Measurements from ENCODE around the gene NACC1.

GRCh38 chr19:13155472-13156359 lies 37.7 kb downstream of the NACC1 start:
- TF ChIP-seq SP1 (IDR thresholded peaks at IDR 0.05) (no peak), FOXA1 (IDR thresholded peaks at IDR 0.05) (no peak), FOXM1 (IDR thresholded peaks at IDR 0.05; ENCODE audit: borderline replicate concordance) (no peak), PKNOX1 (IDR thresholded peaks at IDR 0.05) (no peak), ELF4 (IDR thresholded peaks at IDR 0.05) (no peak; the same call in 1 of the 2 replicates), BHLHE40 (IDR thresholded peaks at IDR 0.05; ENCODE audit: borderline replicate concordance) (no peak), FOXK2 (IDR thresholded peaks at IDR 0.05) (no peak), TARDBP (IDR thresholded peaks at IDR 0.05) (no peak), ZNF384 (IDR thresholded peaks at IDR 0.05) (no peak), LEF1 (IDR thresholded peaks at IDR 0.05; ENCODE audit: borderline replicate concordance) (no peak), HDGF (IDR thresholded peaks at IDR 0.05; ENCODE audit: borderline replicate concordance) (no peak), L3MBTL2 (conservative IDR thresholded peaks at IDR 0.05) (no peak), NFRKB (IDR thresholded peaks at IDR 0.05) (no peak), SUZ12 (IDR thresholded peaks at IDR 0.05) (no peak)

Data from HEK293T (cell line).